GM18502 (cell line): ENCODE results near the gene PDCD2L.
"Not testable (repeated sequence)": the region's sequence is repeated elsewhere in the genome, so short reads cannot be mapped to it uniquely, and the experiment has no call there.

Source experiments
- ATAC-seq: cut with Tn5 transposase; IDR thresholded peaks from one replicate; pipeline ENCODE4 v1.9.1; 2021; ENCODE audit warnings: mild to moderate bottlenecking; ENCODE audit not compliant: unreplicated experiment, poor library complexity

Gene PDCD2L

GRCh38 chr19:34461375-34462100 lies 57.3 kb downstream of the PDCD2L start:
- no peak for ATAC-seq

GRCh38 chr19:34464785-34465184 lies 60.6 kb downstream of the PDCD2L start:
- ATAC-seq, result not testable (repeated sequence)

- no peak for ATAC-seq
Measured at GRCh38 chr19:34468409-34468808, 64.2 kb downstream of the PDCD2L start.

GRCh38 chr19:34469026-34469425 lies 64.8 kb downstream of the PDCD2L start:
- not testable (repeated sequence) for ATAC-seq

- no peak for ATAC-seq
Measured at GRCh38 chr19:34471906-34472700, 67.9 kb downstream of the PDCD2L start.

- no peak for ATAC-seq
Measured at GRCh38 chr19:34474233-34474989, 70.2 kb downstream of the PDCD2L start.

- no peak for ATAC-seq
Measured at GRCh38 chr19:34475026-34475974, 71.1 kb downstream of the PDCD2L start.
